OCI-M2 (cell line): ENCODE measurements around the gene STARD8.
A peak's percentile ranks its signal among the peaks of the same experiment; 100 is the strongest.
"Not testable (repeated sequence)": the region's sequence is repeated elsewhere in the genome, so short reads cannot be mapped to it uniquely, and the experiment has no call there.

Experiments used
- DNase-seq: peaks from one replicate; lab custom pipeline; 2025; ENCODE audit not compliant: unreplicated experiment; lab: John Stamatoyannopoulos, UW

The STARD8 gene

GRCh38 chrX:68659385-68659784 lies 11.9 kb downstream of the STARD8 start:
- no peak for DNase-seq

GRCh38 chrX:68659786-68660185 lies 12.3 kb downstream of the STARD8 start:
- DNase-seq: no peak

GRCh38 chrX:68660746-68661145 lies 13.3 kb downstream of the STARD8 start:
- no peak for DNase-seq

DNA sequence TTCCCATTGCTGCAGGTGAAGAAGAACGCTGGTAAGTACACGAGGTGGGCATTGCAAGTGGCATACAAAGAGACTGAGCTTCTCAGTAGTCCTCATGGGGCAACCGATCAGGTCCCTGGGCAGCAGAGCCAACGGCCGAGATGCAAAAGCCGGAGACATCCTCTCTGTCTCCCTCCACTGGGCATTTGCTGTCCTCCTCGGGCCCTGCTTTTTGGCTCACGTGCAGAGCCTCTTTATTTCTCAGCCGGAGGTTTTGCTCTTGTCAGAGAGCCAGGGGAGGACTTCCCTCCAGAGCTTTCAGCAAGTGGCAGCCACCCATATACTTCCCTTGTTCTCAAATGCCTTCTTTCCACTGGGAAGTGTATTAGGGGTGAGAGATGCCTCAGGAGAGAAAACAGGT lies 18.0 kb downstream of the STARD8 start:
- DNase-seq: no peak

- DNase-seq: no peak
Measured at GRCh38 chrX:68666580-68666979, 19.1 kb downstream of the STARD8 start.

DNA sequence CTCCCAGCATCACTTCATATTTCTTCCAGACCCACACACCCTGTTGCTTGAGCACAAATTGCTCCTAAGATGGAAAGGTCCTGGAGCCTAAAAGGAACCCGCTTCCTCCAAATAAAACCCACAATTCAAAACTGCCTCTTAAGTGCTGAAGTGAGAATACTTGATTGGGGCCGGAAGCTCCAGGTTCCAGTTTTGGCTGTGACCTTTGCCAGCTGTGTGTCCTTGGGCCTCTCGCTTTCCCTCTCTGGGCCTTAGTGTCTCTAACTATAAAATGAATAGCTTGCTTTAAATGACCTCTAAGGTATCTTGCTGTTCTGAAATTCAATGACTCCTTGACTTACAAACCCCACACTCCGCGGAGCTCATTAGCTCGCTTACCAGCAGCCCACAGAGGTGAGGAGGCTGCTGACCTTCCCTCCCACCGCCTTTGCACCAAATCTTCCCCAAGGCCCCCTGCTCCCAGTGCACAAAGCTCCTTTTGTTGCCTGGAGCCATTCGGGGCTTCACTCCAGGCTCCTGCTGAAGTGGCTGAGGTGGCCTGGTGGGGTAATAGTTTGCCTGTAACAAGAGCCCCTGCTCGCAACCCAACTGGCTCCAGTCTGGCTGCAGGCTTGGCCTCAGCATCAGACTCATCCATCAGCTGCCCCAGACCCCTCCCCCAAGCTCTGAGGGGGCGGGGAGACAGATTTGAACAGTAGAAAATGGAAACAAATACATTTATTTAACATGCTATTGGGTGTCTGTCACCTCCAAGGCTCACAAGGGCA lies 21.8 kb downstream of the STARD8 start:
- DNase-seq: no peak

GRCh38 chrX:68669871-68670270 lies 22.4 kb downstream of the STARD8 start:
- no peak for DNase-seq

DNA sequence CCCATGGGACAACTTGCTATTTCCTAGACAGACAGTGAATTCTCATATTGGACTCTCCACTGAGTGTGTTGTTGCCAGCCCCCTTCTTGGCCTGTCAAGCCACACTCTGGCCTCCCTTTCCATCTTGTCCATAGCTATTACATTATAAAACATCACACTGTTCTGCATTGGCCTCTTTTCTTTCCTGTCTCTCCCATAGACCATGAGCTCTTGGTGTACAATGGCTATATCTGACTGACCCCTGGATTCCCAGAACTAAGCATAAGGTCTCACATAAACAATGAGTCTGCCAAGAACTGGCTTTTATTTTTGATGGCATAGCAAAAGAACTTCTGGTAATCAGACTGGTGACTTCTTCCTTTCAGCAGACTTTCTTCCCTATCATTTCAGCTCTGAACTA lies 23.8 kb downstream of the STARD8 start:
- DNase-seq: no peak

DNA sequence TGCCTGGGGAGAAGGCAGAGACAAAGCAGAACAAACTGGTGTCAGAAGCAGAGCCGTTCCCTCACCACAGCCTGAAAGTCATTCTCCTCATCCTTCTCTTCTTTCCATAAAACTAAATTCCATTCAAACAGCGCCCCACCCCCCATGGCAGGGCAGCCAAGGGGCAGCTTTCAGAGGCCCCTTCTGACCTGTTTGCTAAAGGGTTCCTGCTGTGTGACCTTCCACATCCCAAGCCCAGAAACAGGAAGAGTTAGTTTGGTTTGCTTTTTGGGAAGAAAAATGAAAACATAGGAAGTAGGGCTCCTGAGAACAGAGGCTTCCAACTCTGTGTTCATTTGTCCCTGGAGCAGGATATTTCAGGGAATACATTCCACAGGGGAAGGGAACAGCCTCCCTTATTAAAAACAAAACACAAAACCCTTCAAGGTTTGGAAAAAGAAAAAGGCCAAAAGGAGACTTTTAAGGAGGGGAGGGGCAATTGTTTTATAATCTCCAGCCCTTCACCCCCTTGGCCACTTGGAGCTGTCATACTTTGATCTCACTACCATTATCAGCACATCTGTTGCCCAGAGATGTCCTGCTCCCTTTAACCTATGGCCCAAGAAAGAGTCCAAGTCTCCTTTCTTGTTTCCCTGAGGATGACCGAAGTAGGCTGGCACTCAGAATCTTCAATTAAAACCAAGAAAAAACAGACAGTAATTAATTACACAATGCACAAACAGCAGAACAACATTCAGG lies 25.3 kb downstream of the STARD8 start:
- DNase-seq: no peak

GRCh38 chrX:68675571-68675970 lies 28.1 kb downstream of the STARD8 start:
- DNase-seq: no peak

DNA sequence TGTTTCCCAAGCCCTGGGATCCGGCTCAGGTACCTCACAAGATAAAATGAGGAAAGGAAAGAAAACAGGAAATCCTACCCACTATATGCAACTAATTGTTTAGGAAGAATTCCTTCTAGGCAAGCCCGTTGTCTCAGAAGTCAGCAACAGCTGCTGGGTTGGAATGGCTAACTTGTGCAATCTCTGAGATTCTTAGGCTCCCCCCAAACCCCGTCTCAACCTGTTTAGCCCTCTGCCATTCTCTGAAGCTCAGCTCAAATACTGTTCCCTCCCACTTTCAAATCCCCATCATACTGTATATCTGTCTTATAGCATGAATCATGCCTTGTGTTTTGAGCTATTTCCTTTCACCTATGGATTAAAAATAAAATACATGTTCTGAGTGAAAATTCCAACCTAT lies 28.9 kb downstream of the STARD8 start:
- DNase-seq: no peak

- no peak for DNase-seq
Measured at GRCh38 chrX:68677998-68678397, 30.5 kb downstream of the STARD8 start.

- DNase-seq: no peak
Measured at GRCh38 chrX:68681443-68681941, 34.0 kb downstream of the STARD8 start.

GRCh38 chrX:68682790-68683189 lies 35.3 kb downstream of the STARD8 start:
- no peak for DNase-seq

GRCh38 chrX:68683580-68683979 lies 36.1 kb downstream of the STARD8 start:
- no peak for DNase-seq

GRCh38 chrX:68684291-68684918 lies 36.9 kb downstream of the STARD8 start:
- no peak for DNase-seq

- no peak for DNase-seq
Measured at GRCh38 chrX:68684919-68685304, 37.4 kb downstream of the STARD8 start.

GRCh38 chrX:68685685-68686084 lies 38.2 kb downstream of the STARD8 start:
- peak; percentile 71 for DNase-seq

DNA sequence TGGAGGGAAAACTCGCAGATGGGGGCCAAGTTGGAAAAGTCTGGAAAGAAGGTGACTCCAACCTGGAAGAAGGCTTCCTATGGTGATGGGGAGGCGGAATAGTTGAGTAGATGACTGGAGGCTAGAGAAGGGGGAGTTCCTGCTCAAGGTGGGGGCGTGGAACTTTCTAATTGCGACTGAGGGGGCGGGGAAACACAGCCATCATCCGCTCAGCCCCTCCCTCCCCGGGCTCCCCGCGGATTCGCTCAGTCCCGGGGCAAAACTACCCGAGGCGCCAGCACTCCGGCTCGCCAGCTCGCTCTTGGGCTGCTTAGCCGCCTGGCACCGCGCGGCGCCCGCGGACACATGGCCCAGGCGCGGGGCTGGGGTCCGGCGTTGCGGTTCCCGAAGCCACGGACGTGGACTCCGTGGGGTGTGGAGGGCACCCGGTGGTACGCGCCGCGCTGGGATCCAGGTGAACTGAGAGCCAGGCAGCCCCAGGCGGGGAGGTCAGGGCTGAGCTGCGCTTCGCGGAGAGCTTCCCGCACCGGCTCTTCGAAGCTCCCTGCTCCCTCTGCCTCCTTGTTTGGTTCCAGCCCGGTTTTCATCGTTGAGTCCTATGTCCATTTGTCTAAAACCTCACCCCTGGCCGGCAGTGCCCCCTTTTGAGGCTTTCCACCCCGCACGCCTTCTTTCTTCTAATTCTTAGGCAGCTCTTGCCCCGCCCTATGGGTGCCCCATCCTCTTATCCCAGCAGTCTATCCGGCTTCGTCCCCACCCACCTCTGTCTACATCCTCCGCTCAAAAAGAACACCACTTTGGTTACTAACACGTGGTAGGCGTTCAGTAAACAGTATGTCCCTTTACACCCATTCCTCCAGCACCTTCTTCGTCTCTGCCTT lies 38.9 kb downstream of the STARD8 start:
- peak; percentile 55 for DNase-seq

DNA sequence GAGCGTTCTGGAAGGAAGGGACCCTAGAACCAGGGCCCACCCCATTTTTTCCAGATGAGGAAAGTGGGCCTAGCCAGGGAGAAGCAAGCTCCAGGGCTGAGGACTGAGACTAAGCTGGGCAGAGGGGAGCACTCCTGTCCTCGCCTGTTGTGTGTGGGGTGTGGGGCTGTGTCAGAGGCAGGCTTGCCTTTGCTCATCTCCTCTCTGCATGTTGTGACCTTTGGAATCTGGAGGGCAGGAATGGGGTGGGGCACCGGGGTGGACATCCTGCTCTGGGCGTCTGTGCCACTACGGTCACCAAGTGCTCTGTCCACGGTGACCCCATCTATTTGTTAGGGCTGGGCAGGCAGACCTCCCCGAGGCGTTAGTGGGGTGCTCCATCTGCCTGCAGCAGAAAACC lies 41.5 kb downstream of the STARD8 start:
- DNase-seq: not testable (repeated sequence)

DNA sequence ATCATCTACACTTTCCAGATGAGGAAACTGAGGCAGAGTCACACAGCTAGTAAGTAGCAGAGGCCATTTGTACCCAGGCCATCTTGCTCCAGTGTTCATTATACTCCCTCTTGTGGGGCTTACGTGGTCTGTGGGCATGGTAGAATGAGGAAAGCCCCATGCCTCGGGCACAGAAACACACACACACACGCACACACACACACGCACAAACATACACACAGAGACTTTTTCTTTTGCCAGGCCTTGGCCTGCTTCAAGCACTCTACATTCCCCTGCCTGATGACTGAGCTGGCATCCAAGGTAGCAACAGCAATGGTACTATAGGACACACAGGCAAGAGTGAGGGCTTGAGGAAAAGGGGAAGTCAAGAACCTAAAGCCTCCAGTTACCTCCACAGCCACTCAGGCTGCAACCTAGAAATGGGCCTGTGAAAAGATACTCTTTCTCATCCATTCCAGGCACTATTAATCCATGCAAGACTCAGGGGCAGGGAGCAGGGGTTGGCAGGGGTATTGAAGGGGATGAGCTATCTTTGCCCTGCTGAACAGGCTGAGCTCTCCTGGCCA lies 43.6 kb downstream of the STARD8 start:
- no peak for DNase-seq
